Nucleus accumbens (tissue), 56 donors: ENCODE results near the gene CARNS1.

Experiments
- DNase-seq, 56 donors: peaks; one replicate each; lab custom pipeline; 2025; lab: John Stamatoyannopoulos, UW

Gene CARNS1

DNA sequence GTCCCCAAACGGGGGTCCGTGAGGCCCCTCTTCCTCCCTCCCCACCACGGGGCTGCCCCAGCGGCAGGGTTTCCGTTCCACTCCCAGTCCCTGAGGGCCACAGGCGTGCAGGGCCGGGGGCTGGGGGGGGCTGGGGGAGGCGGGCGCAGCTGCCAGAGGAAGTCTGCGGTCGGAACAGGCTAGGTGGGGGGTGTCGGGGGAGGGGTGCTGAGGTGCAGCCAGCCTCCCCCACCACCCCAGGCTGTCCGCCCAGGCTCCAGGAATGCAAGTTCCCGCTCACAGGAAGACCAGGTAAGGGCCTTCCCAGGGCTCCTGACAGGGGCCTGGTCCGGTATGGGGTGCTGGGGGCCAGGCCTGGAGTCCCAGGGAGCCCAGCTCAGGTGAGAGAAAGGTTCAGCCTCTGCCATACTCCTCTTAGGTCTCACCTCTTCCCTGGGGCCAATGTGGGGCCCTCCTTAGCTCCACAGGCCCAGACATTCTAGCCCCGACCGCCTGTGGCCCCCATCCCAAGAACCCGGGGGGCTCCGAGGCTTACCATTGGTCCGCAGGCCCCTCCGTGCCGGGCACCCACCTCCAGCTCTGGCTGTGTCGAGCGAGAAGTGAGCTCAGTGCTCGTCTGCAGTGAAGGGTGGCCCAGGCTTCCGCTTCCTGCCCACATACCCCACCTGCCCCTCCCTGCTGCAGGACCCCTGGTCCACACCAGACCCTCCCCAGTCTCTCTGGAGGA, 21.8 kb downstream of the CARNS1 start, which contains the start of gene PTPRCAP:
Gene PTPRCAP (minus strand): TSS at position 601 of the 727 bp plus-strand sequence. CDS start 63 bp downstream, at position 538.
- no peak for DNase-seq

- DNase-seq = no peak
Observed at GRCh38 chr11:67437809-67438157, 22.3 kb downstream of the CARNS1 start.

DNA sequence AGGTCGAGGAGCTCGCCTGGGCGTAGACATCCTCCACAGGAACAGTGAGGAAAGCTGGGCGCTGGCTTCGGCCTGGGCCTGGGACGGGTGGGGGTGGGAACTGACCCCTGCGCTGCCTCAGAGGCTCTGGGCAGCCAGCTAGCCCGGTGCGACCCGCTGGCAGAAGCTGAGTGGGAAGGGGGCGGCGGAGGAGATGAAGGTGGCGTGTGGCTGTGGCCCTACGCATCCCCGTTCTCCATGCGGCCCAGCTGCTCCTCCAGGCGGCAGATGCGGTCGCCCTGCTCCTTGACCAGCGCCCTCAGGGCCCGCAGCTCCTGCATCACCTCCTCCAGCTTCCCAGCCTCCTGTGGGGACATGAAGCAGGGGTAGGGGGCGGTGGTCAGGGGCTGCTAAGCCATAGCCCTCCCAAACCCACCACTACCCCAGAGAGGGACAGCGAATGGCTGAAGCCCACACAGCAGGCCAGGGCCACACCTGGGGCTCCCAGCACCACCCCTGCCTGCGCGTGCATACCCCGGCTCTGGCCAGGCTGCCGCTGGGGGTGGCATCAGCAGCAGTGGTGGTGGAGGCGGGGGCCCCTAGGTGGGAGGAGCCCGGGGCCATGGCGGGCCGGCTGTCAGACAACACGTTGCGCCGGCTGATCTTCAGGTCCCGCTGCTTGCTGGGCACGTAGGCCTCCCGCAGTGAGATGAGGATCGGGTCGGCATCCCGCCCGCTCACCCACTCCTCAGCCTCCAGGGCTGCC, 22.9 kb downstream of the CARNS1 start:
- DNase-seq = no peak

GRCh38 chr11:67439321-67440228, 24.1 kb downstream of the CARNS1 start:
- DNase-seq = peak in 6 of 56 donors; percentile 17 to 43 (median 32)

DNA sequence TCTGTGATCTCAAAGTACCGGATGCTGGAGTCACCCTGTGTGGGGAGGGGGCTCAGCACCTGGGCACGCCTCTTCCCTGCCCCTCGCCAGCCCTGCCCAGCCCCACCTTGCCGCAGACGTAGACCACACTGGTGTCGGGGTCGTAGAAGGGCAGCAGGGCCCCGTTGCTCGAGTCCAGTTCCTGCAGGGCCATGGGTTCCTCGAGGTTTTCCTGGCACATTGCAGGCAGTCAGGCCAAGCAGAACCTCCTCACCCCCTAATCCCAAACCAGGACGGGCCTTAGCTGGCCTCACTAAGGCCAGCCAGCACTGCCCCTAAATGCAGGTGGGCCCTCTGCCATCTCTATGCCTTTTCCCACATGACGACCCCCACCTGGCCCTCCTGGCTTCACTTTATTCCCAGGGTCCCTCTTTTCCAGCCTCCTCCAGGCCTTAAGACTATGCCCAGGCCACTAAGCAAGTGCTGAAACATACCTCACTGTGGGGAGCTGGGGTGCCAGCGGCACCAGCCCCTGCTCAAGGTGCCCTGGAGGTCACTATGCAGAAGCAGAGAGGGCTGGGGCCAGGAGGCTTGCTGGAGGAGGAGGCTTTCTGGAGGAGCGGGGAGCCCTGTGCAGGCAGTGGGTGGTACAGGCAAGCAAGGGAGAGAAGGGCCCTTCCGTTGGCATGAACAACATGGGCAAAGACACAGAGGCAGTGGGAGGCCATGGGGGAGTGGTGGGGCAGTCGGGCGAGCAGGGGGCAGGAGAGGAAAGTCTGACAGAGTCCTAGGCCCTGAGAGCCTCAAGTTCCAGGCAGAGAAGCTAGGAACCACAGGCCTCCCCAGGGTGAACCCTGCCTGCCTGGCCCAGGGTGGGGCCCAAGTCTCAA, 25.0 kb downstream of the CARNS1 start:
- DNase-seq = no peak

DNA sequence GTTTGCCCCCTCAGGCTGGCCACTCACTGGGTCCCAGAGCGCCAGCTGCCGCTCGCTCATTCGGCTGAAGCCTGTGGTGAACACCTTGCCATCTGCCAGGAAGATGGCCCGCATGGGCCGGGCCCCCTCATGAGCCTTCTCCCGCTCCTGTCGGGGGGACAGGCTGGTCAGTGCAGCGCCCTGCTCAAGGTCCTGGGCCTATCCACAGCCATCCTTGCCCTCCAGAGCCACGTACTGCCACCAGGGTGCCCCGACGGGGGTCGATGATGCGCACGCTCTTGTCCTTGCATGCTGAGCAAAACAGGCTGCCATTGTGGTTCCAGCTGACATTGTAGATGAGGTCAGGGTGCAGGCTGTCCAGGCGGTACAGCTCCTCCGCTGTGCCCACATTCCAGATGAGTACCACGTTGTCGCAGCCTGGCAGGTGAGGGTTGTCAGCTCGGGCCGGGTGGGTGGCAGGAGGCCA, 25.7 kb downstream of the CARNS1 start:
- no peak for DNase-seq

- DNase-seq = no peak
Observed at GRCh38 chr11:67441731-67442351, 26.4 kb downstream of the CARNS1 start.

GRCh38 chr11:67442504-67443404, 27.3 kb downstream of the CARNS1 start:
- no peak for DNase-seq

- no peak for DNase-seq
Observed at GRCh38 chr11:67445515-67445914, 30.0 kb downstream of the CARNS1 start.

- no peak for DNase-seq
Observed at GRCh38 chr11:67448220-67448609, 32.7 kb downstream of the CARNS1 start.

- peak in 1 of 56 donors; percentile 7 for DNase-seq
Observed at GRCh38 chr11:67449116-67449844, 33.8 kb downstream of the CARNS1 start.

GRCh38 chr11:67450796-67451657, 35.5 kb downstream of the CARNS1 start:
- DNase-seq = no peak

DNA sequence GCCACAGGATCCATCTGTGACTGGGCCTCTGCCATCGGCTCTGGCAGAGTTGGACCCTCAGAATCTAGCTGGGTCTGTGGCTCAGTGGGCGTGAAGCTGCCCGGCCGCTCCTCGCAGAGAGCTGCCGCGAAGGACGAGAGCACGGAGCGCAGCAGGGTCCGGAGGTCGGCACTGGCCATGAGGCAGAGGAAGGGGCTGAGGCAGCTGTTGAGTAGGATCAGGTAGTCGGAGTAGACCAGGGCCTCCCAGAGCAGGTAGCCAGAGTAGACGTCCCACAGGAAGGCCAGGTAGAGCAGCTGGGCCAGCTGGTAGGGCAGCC, 36.1 kb downstream of the CARNS1 start:
- no peak for DNase-seq

DNA sequence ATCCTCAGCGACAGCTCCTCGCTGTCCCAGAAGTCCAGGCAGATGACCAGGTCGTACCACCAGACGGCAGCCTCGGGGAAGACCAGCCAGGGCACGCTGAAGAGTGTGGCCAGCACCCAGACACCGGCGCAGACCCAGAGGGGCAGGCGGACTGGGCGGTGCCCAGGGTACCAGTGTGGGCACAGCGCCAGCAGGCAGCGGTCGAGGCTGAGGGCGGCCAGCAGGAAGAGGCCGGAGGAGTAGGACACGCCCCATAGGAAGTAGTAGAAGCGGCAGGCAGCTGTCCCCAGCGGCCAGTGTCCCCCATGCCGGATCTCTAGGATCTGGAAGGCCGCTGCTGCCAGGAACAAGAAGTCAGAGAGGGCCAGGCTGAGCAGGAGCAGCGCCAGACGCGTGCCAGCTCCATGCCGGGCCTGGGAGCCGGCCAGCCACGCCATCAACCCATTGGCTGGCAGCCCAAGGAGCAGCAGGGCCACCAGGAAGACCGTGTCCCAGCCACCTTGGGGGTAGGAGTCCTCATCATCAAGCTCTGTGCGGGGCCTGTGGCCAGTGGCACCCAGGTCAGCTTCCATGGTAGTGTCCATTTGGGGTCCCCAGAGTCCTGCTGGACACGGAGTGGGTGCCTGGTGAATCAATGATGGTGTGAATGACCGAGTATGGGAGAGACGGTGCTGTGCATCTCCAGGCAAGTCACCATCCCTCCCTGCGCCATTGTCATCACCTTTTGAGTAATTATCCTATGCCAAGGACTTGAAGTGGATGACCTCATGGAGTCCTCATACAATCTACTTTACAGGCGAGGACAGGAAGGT, 36.9 kb downstream of the CARNS1 start, which contains the start of gene GPR152:
Gene GPR152 (minus strand): TSS at position 589 of the 812 bp plus-strand sequence. CDS start 5 bp downstream, at position 584.
- DNase-seq = peak in 3 of 56 donors; percentile 18 to 50 (median 20)

GRCh38 chr11:67453816-67454732, 38.6 kb downstream of the CARNS1 start:
- no peak for DNase-seq
